GM12878 (cell line): ENCODE results near the gene PRKCE. TPM values are rescaled to one million over a fixed set of nuclear protein-coding genes. Genes with fewer than 3 reads are reported as not detected.

Experiments
- CHD2 ChIP-seq: IDR thresholded peaks from 2 replicates; pipeline ENCODE4 v1.6.1; 2011; ENCODE audit warnings: low read depth, low read length, improper control_type of control experiment, borderline replicate concordance
- CUX1 ChIP-seq: IDR thresholded peaks from 2 replicates; pipeline ENCODE4 v1.6.1; 2012; ENCODE audit warnings: improper control_type of control experiment, low read depth, low read length; ENCODE audit not compliant: insufficient replicate concordance
- E2F8 ChIP-seq: fragments of 450-650 bp; IDR thresholded peaks from 2 replicates; pipeline ENCODE4 v1.6.1; 2018; ENCODE audit warnings: mild to moderate bottlenecking, low read depth, moderate library complexity; ENCODE audit not compliant: partially characterized antibody
- ETV6 ChIP-seq, 2 experiments: fragments of 450-650 bp in 1 of 2; IDR thresholded peaks in 1 of 2; conservative IDR thresholded peaks in 1 of 2; 2 replicates each; pipeline ENCODE4 v1.6.1; 2014; ENCODE audit warnings: antibody characterized with exemption in 1 of 2, borderline replicate concordance in 1 of 2, low read depth in 1 of 2, mild to moderate bottlenecking in 1 of 2, moderate library complexity in 1 of 2
- HCFC1 ChIP-seq: fragments of 150-350 bp; IDR thresholded peaks from 2 replicates; pipeline ENCODE4 v1.6.1; 2014; ENCODE audit warnings: low read length
- IKZF2 ChIP-seq, 2 experiments: fragments of 450-650 bp; IDR thresholded peaks; 2 replicates each; pipeline ENCODE4 v1.6.1; 2017; ENCODE audit warnings: mild to moderate bottlenecking in 2 of 2, moderate library complexity in 2 of 2
- MEF2B ChIP-seq: fragments of 450-650 bp; IDR thresholded peaks from 2 replicates; pipeline ENCODE4 v1.6.1; 2018; ENCODE audit warnings: mild to moderate bottlenecking, moderate library complexity; ENCODE audit not compliant: partially characterized antibody, poor library complexity, severe bottlenecking
- NR2C2 ChIP-seq: IDR thresholded peaks from 2 replicates; pipeline ENCODE4 v1.6.1; 2011; ENCODE audit warnings: borderline replicate concordance, low read depth; ENCODE audit not compliant: control insufficient read depth, insufficient read length
- POLR2AphosphoS2 ChIP-seq: IDR thresholded peaks from 2 replicates; pipeline ENCODE4 v1.6.1; 2011; ENCODE audit warnings: low read depth, mild to moderate bottlenecking, low read length, improper control_type of control experiment, moderate library complexity
- TCF12 ChIP-seq: IDR thresholded peaks from 2 replicates; pipeline ENCODE4 v1.6.1; 2011; ENCODE audit warnings: low read depth, mild to moderate bottlenecking, low read length
- YBX1 ChIP-seq: fragments of 450-650 bp; IDR thresholded peaks from 2 replicates; pipeline ENCODE4 v1.6.1; 2016; ENCODE audit warnings: antibody characterized with exemption
- ZBTB33 ChIP-seq: fragments of 450-650 bp; IDR thresholded peaks from 2 replicates; pipeline ENCODE4 v1.6.1; 2017; ENCODE audit warnings: mild to moderate bottlenecking
- polyA plus RNA-seq, 11 experiments: library from polyadenylated mRNA; depleted of rRNA in 4 of 11; unstranded in 6 of 11; stranded (reverse) in 5 of 11; fragments of >200 nt; fragmentation: Nextera tagmentation in 4 of 11; fragmentation: Illumina TruSeq in 1 of 11; extraction: Ambion mirVana in 4 of 11; extraction: Trizol in 1 of 11; gene quantifications; 1 replicate in 1 of 11; 2 replicates in 10 of 11; pipeline versions ENCODE4 v1.2.1 to v1.2.3, GENCODE V29; 2011 to 2016; ENCODE audit warnings: inconsistent platforms in 2 of 11, missing spikeins in 2 of 11, low read depth in 1 of 11
- total RNA-seq, 4 experiments: library from RNA; depleted of rRNA in 3 of 4; stranded (reverse); fragments of >200 nt in 3 of 4; fragmentation: Illumina TruSeq in 1 of 4; extraction: Trizol in 1 of 4; gene quantifications; 2 replicates each; pipeline versions ENCODE4 v1.2.1 to v1.2.3, GENCODE V29; 2013 to 2021
- TF ChIP-seq, protein P1 (sequence below): fragments of 450-650 bp; IDR thresholded peaks from 2 replicates; pipeline ENCODE4 v1.6.1; 2017; ENCODE audit warnings: low read depth, mild to moderate bottlenecking, moderate library complexity
- TF ChIP-seq, protein P2 (sequence below): IDR thresholded peaks from 2 replicates; pipeline ENCODE4 v1.6.1; 2011; ENCODE audit warnings: mild to moderate bottlenecking, low read depth, low read length, moderate library complexity; ENCODE audit not compliant: insufficient replicate concordance

The PRKCE gene
- total and polyA plus RNA-seq, 10 of the 15 experiments (the other 5 are each of a cell fraction or from before 2014, with no cell fraction given) = 2.6 to 28.2 (median 11.3) TPM

GRCh38 chr2:45909677-45910191 is 258.3 kb downstream of the PRKCE start (continued):
- no peak for TF ChIP-seq HCFC1
- TF ChIP-seq POLR2AphosphoS2 = no peak
- TF ChIP-seq CHD2 = peak; percentile 39; the same call in 1 of the 2 replicates
- TF ChIP-seq YBX1 = no peak
- TF ChIP-seq, protein P1, sequence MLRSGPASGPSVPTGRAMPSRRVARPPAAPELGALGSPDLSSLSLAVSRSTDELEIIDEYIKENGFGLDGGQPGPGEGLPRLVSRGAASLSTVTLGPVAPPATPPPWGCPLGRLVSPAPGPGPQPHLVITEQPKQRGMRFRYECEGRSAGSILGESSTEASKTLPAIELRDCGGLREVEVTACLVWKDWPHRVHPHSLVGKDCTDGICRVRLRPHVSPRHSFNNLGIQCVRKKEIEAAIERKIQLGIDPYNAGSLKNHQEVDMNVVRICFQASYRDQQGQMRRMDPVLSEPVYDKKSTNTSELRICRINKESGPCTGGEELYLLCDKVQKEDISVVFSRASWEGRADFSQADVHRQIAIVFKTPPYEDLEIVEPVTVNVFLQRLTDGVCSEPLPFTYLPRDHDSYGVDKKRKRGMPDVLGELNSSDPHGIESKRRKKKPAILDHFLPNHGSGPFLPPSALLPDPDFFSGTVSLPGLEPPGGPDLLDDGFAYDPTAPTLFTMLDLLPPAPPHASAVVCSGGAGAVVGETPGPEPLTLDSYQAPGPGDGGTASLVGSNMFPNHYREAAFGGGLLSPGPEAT = peak; percentile 65; the same call in 1 of the 2 replicates
- no peak for TF ChIP-seq ETV6 (conservative IDR thresholded peaks at IDR 0.05 in 1 of 2, IDR thresholded peaks at IDR 0.05 in 1 of 2; ENCODE audit: borderline replicate concordance in 1 of 2, low read depth in 1 of 2)
- peak; percentile 56 to 68; a peak in 3 of 4 replicates for TF ChIP-seq IKZF2 (IDR thresholded peaks at IDR 0.05)
- TF ChIP-seq TCF12 = no peak
- TF ChIP-seq ZBTB33 = no peak
- no peak for TF ChIP-seq NR2C2
- TF ChIP-seq MEF2B = peak; percentile 70
- no peak for TF ChIP-seq E2F8
- no peak for TF ChIP-seq CUX1
- TF ChIP-seq, protein P2, sequence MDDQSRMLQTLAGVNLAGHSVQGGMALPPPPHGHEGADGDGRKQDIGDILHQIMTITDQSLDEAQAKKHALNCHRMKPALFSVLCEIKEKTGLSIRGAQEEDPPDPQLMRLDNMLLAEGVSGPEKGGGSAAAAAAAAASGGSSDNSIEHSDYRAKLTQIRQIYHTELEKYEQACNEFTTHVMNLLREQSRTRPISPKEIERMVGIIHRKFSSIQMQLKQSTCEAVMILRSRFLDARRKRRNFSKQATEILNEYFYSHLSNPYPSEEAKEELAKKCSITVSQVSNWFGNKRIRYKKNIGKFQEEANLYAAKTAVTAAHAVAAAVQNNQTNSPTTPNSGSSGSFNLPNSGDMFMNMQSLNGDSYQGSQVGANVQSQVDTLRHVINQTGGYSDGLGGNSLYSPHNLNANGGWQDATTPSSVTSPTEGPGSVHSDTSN = no peak
